A673 (cell line): Measurements from ENCODE around the gene KRAS. TPM values are rescaled to one million over a fixed set of nuclear protein-coding genes. Genes with fewer than 3 reads are reported as not detected.

ENCODE experiments used
- BruUV-seq: library from RNA; stranded (reverse); fragments of 400-500 nt; replicated peaks from 2 replicates; lab custom pipeline; 2021; lab: Mats Ljungman, UMichigan
- CTCF ChIA-PET: fragments of 300-600 bp; sonication (Branson Sonifier 250); formaldehyde crosslinking; loops from one replicate; lab custom pipeline; 2022; ENCODE audit warnings: antibody characterized with exemption; lab: Charles Lee
- POLR2A ChIA-PET: fragments of 300-600 bp; sonication (Branson Sonifier 250); formaldehyde crosslinking; loops from one replicate; lab custom pipeline; 2022; ENCODE audit warnings: antibody characterized with exemption; ENCODE audit not compliant: low non-redundant PET; lab: Charles Lee
- DNase-seq: peaks from one replicate; pipeline ENCODE4 v3.0.0-alpha.2; 2015; ENCODE audit warnings: low spot score
- H3K27ac ChIP-seq: fragments of 200-600 bp; sonication (generic); 2 replicates; pipeline ENCODE4 v1.5.1; 2016; ENCODE audit warnings: mixed run types, low read depth, mild to moderate bottlenecking, mixed read lengths, antibody characterized with exemption, low read length; ENCODE audit not compliant: poor library complexity, severe bottlenecking
- H3K27me3 ChIP-seq: fragments of 200-600 bp; sonication (generic); replicated peaks from 2 replicates; pipeline ENCODE4 v1.6.1; 2017; ENCODE audit warnings: mixed run types, low read depth, mild to moderate bottlenecking, mixed read lengths, antibody characterized with exemption, low read length; ENCODE audit not compliant: insufficient read depth, poor library complexity
- H3K36me3 ChIP-seq: fragments of 200-600 bp; sonication (generic); 2 replicates; pipeline ENCODE4 v1.6.1; 2016; ENCODE audit warnings: mixed run types, mild to moderate bottlenecking, mixed read lengths, antibody characterized with exemption, low read length; ENCODE audit not compliant: insufficient read depth, poor library complexity, severe bottlenecking
- H3K4me1 ChIP-seq: fragments of 200-600 bp; sonication (generic); 2 replicates; pipeline ENCODE4 v1.6.1; 2017; ENCODE audit warnings: mixed run types, mild to moderate bottlenecking, mixed read lengths, antibody characterized with exemption, low read length; ENCODE audit not compliant: insufficient read depth, poor library complexity, severe bottlenecking
- H3K4me3 ChIP-seq: fragments of 200-600 bp; sonication (generic); 2 replicates; pipeline ENCODE4 v1.5.1; 2016; ENCODE audit warnings: low read depth, mixed run types, mild to moderate bottlenecking, mixed read lengths, low read length; ENCODE audit not compliant: poor library complexity, severe bottlenecking
- H3K9me3 ChIP-seq: fragments of 200-600 bp; sonication (generic); 2 replicates; pipeline ENCODE4 v1.6.1; 2016; ENCODE audit warnings: mixed run types, low read depth, mild to moderate bottlenecking, mixed read lengths, antibody characterized with exemption, low read length; ENCODE audit not compliant: poor library complexity, severe bottlenecking
- EZH2 ChIP-seq: fragments of 200-600 bp; sonication (generic); IDR thresholded peaks from 2 replicates; pipeline ENCODE4 v1.6.1; 2017; ENCODE audit warnings: borderline replicate concordance, low read depth, mild to moderate bottlenecking, mixed read lengths, antibody characterized with exemption, low read length; ENCODE audit not compliant: poor library complexity, severe bottlenecking
- intact Hi-C: fragments of 100-400 bp; cut with micrococcal nuclease; formaldehyde crosslinking; loops from one replicate; pipeline ENCODE4 v1.10.0; 2022; ENCODE audit not compliant: unreplicated experiment
- total RNA-seq: library from RNA; stranded (reverse); gene quantifications from 2 replicates; pipeline ENCODE4 v1.2.3, GENCODE V29; 2021
- TF ChIP-seq, protein P1 (sequence below): fragments of 300-800, 200-600 bp; sonication (generic); conservative IDR thresholded peaks from 2 replicates; pipeline ENCODE4 v1.5.1; 2017; ENCODE audit warnings: low read depth, mild to moderate bottlenecking, antibody characterized with exemption, low read length, moderate library complexity, mixed read lengths

KRAS gene
- total RNA-seq, 1 experiment from 2014 or later: 25.2 TPM

DNA sequence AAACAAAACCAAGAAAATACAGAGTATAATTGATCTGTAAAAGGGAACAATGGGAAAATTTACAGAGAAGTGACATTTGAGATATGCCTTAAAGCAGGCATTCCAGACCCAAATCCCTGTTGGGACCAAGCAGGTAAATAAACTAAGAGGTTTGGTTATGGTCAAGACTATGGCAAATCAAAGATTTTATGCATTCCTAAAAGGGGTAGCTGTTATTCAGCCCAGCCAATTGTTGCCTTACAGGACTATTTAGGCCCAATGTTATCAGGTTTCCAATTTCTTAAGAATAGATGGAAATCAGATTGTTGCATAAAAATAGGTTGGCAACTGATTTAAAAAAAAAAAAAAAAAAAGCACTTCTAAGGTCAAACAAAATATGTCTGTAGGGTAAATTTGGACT is 61.1 kb downstream of the KRAS start:
- ChIA-PET POLR2A (interaction anchor here (0.7 kb wide), 1 partner anchor 195 kb away, joined by 3 read pairs; no protein-coding TSS in a partner anchor), CTCF (no interaction called here)
- Histone ChIP-seq H3K36me3 (no peaks in the 10 kb centered on the region), H3K27me3 (no peaks in the 10 kb centered on the region), H3K4me3 (no peak overlapping the region), H3K27ac (no peak overlapping the region), H3K9me3 (no peaks in the 10 kb centered on the region), H3K4me1 (peaks cover 5% of the 10 kb centered on the region)
- BruUV-seq: no TSS peak
- DNase-seq: no peak
- intact Hi-C loops: no loop called here
- no peak for TF ChIP-seq EZH2
- TF ChIP-seq, protein P1, sequence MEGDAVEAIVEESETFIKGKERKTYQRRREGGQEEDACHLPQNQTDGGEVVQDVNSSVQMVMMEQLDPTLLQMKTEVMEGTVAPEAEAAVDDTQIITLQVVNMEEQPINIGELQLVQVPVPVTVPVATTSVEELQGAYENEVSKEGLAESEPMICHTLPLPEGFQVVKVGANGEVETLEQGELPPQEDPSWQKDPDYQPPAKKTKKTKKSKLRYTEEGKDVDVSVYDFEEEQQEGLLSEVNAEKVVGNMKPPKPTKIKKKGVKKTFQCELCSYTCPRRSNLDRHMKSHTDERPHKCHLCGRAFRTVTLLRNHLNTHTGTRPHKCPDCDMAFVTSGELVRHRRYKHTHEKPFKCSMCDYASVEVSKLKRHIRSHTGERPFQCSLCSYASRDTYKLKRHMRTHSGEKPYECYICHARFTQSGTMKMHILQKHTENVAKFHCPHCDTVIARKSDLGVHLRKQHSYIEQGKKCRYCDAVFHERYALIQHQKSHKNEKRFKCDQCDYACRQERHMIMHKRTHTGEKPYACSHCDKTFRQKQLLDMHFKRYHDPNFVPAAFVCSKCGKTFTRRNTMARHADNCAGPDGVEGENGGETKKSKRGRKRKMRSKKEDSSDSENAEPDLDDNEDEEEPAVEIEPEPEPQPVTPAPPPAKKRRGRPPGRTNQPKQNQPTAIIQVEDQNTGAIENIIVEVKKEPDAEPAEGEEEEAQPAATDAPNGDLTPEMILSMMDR: no peak

DNA sequence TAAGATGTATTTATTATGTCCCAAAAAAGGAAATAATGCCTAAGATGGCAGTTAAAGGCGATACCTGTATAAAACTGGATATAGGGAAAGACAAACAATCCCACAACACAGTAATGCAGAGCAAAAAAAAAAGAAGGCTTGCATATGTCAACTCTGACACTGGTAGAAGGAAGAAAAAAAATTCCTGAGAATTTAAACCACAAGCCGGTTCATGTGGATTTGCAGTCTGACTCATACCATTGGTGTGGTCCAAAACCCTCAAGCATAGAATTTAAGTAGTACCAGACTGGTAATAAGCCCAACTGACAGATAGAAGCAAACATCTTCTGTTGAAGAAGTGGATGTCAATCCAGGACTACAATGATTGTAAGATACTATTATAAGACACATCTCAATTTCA is 62.9 kb downstream of the KRAS start:
- intact Hi-C loops: no loop called here
- no peak for TF ChIP-seq EZH2
- Histone ChIP-seq H3K27ac (no peak overlapping the region), H3K4me3 (no peak overlapping the region), H3K36me3 (no peaks in the 10 kb centered on the region), H3K4me1 (no peaks in the 10 kb centered on the region), H3K9me3 (no peaks in the 10 kb centered on the region), H3K27me3 (no peaks in the 10 kb centered on the region)
- CTCF ChIA-PET: no interaction called here
- POLR2A ChIA-PET: no interaction called here
- DNase-seq: no peak
- no TSS peak for BruUV-seq

DNA sequence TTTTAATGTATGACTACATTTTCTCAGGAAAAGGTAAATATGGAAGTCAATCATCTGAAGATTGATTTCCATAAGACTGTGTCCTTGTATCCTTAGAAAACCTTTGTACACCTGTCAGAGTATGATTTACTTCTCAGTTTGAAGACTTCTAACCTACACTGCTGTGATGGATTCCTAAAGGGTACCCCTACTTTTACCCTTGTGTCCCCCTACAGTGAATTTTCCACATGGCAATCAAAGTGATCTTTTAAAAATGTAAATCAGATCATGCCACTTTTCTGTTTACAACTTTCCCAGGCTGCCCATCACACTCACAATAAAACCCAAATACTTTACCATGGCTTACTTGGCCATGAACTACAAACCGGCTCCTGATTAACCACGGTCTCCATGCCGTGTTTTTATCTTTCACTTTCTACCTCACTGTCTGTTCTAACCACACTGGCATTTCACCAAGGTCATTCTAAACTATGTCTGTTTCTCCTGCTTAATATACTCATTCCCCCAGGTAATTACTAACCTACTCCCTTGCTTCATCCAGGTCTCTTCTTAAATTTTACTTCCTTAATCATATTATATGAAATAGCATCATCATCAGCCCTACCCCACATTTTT is 63.8 kb downstream of the KRAS start:
- no peak overlapping the region for H3K27ac ChIP-seq
- no peaks in the 10 kb centered on the region for H3K4me1 ChIP-seq
- H3K4me3 ChIP-seq: no peak overlapping the region
- H3K9me3 ChIP-seq: no peaks in the 10 kb centered on the region
- ChIA-PET CTCF (no interaction called here), POLR2A (no interaction called here)
- intact Hi-C loops: no loop called here
- BruUV-seq: no TSS peak
- no peak for DNase-seq
- TF ChIP-seq, protein P1: no peak
- TF ChIP-seq EZH2: no peak
- no peaks in the 10 kb centered on the region for H3K36me3 ChIP-seq
- no peaks in the 10 kb centered on the region for H3K27me3 ChIP-seq
